KG1 (cell line): Measurements from ENCODE around the gene SCARB1.

ENCODE experiments used
- DNase-seq: peaks from one replicate; lab custom pipeline; 2025; lab: John Stamatoyannopoulos, UW

Gene SCARB1

DNA sequence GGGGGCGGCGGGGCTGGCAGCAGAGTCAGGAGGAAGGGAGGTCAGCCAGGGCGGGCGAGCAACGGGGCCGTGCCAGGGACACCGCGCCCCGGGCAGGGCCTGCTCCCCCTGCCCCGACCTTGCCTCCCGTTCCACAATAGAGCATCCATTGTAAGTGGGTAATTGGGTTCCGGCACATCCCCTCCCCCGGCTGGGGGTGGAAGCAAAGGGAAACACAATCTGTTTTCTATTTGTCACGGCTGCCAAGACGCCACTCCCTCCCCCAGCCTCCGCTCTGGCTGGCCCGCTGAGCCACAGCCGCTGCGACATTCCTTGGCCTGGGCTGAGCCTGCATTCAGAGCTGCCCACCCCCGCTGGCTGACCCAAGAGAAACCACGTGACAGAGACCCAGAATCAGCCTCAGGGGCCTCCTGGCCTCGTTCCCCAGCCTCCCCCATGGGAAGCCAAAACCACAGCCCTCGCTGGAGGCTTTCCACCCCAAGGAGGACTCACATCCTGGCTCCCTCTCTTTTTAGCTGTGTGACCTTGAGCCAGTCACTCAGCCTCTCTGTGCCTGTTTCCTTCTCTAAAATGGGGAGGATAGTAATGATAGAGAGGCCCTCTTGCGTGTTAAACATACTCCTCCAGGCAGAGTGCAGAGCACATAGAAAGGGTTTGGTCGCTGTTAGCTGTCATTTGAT is 117.6 kb downstream of the SCARB1 start:
- DNase-seq, result no peak

- DNase-seq, result no peak
Observed at GRCh38 chr12:124745465-124745890, 118.2 kb downstream of the SCARB1 start.

- DNase-seq, result no peak
Observed at GRCh38 chr12:124744659-124745464, 118.8 kb downstream of the SCARB1 start.

- DNase-seq, result no peak
Observed at GRCh38 chr12:124744273-124744640, 119.4 kb downstream of the SCARB1 start.

- no peak for DNase-seq
Observed at GRCh38 chr12:124743479-124744272, 120.0 kb downstream of the SCARB1 start.

- no peak for DNase-seq
Observed at GRCh38 chr12:124742678-124743077, 121.0 kb downstream of the SCARB1 start.

DNA sequence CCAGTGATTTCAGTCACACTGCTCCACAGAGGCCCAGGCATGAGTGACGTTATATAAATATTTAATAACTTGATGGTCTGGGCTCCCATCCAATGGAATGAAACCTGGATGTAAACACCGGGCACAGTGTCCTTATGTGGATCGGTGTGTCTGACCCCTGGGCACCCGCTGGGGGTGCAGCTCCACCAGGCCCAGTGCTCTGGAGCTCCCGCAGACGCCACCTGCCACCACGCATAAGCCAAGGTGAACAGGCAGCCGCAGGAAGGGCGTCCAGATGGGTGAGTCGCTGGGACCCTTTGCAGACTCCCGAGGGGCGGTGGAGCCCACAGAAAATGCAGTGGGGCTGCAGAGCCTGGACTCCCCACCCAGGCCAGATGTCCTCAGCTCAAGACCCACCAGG is 121.6 kb downstream of the SCARB1 start:
- no peak for DNase-seq

DNA sequence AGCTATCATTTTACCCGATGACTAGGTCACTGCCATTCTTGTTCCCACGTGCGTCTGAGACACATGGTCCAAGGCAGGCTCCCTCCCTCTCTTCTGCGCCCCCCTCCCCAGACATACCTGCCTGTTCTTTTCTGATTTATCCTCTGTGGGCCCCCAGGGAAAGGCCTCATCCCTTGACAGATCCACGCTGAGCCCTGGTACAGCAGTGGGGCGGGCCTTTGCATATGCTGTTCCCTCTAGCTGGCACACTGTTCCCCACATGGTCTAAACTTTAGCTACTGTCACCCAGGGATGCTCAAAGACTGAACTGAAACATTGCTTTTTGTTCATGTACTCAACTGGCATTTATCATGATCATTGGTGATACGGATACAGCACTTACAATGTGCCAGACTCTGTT is 122.5 kb downstream of the SCARB1 start:
- no peak for DNase-seq

- DNase-seq, result no peak
Observed at GRCh38 chr12:124740691-124741137, 123.0 kb downstream of the SCARB1 start.

DNA sequence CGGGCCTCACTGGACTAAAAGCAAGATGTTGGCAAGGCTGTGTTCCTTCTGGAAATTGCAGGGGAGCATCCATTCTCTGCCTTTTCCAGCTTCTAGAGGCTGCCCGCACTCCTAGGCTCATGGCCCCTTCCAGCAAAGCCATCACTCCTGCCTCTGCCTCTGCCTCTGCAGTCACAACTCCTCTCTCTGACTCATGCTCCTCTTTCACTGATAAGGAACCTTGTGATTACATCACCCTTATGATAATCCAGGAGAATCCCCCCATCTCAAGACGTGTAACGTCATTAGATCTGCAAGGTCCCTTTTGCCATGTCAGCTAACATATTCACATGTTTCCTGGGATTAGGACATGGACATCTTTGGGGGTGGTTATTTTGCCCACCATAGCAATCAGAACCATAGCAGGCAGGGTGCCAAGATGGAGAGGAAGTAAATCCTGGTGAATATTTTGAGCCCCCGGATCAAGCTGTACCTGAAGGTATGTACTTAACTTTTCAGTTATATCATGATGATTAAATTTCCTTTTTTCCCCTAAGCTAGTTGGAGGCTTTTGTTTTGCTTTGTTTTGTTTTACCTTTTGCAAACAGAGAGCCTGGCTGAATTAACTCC is 123.6 kb downstream of the SCARB1 start:
- no peak for DNase-seq

GRCh38 chr12:124738636-124739467 is 124.8 kb downstream of the SCARB1 start:
- DNase-seq, result no peak

DNA sequence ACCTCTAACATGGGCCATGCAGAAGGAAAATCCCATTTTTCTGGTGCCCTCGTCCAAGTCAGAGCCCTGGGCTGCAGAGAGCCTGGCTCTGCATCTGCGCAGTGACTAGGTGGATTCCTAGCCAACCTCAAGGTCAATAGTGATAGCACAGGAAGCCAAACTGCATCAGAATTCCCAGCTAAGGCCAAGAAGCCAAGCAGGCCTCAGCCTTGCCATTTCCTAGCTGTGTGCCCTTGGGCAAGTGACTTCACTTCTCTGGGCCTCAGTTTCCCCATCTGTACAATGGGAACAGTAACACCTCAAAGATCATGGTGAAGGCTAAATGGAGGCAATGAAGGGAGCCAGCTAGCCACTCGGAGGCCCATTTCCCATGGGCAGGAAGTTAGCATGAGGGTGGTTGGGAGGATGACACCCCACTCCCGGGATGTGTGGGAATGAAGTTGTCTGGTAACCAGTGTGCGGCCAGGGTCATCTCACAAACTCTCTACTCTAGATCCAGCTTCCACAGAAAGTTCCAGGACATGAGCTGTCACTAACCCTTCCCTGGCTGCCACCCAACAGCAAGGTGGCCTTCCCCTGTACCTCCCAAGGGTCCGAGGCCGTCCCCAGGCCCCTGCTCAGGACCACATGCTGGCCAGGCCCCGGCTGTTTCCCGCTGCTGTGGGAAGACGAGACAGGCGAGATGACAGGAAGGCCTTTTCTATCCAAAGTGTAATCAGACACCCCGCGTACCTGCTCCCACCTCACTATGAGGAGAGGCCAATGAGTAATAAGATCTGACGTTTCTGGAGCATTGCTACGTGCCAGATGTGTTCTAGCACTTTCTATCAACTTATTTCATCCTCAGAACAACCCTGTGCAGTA is 125.7 kb downstream of the SCARB1 start:
- DNase-seq, result no peak

DNA sequence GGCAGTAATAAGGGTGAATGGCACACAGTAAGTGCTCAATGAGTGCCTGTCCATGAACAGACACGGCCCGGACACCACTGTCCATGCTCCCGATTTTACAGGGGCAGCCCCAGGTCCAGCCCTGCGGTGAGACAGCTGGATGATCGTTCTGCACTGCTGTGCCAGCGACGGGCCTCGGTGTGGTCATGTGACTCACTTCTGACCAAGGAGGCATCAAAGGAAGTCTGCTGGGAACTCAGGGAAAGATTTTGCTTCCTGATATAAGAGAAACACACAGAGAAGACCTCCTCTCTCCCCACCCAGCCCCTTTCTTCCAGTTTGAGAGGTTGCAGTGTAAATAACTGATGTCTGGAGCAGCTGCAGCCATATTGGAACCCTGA is 126.6 kb downstream of the SCARB1 start:
- no peak for DNase-seq

DNA sequence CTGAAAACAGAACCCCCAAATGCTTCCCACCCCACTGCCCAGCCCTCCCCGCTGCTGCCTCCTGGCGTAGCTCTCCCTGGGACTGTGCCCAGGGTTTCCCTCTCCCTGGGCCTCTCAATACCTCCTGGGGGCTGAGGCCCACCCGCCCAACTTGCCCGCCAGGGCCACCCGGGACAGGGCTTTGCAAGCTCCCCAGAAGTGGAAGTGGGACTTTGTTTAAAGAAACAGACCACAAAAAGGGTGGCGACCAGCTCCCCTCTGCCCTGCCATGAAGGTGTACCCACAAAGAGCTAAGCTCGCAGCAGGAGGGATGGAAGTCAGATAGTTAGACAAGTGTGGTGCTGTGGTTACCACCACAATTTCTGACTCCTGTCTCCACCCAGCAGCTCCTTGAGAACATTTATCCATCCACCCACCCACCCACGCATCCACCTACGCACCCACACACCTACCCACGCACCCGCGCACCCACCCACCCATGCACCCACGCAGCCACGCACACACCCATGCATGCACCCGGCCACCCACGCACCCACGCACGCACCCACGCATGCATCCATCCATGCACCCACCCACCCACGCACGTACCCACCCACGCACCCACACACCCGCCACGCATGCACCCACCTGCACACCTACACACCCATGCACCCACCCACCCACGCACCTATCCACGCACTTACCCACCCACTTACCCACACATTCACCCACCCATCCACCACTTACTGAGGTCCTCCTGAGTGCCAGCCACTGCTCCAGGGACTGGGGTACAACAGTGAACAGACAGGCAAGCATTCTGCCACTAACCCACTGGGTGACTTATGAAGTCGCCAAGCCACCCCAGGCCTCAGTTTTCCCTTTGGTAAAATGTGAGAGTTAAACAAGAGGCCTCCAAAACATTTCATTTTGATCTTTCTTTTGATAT is 127.3 kb downstream of the SCARB1 start:
- no peak for DNase-seq

DNA sequence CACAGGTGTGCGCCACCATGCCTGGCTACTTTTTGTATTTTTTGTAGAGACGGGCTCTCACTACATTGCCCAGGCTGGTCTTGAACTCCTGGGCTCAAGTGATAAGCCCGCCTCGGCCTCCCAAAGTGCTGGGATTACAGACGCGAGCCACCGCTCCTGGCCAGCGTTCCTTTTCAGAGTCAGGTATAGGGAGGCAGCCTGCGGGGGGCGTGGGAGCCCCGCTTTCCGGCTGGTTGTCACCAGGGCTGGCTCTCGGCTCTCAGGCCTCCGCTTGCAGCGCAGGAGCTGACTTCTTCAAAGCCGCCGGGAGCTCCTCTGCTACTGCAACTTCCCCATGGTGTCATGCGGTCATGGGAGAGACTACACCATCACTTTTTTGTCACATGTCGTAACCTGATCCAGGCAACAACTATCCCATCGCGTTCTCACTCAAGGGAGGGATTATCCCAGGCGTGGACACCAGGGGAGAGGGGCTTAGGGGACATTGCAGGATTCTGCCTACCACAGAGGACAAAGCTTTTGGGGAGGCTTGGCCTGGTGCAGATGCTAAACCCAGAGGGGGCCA is 129.4 kb downstream of the SCARB1 start:
- no peak for DNase-seq

GRCh38 chr12:124733086-124733485 is 130.6 kb downstream of the SCARB1 start:
- DNase-seq, result no peak

DNA sequence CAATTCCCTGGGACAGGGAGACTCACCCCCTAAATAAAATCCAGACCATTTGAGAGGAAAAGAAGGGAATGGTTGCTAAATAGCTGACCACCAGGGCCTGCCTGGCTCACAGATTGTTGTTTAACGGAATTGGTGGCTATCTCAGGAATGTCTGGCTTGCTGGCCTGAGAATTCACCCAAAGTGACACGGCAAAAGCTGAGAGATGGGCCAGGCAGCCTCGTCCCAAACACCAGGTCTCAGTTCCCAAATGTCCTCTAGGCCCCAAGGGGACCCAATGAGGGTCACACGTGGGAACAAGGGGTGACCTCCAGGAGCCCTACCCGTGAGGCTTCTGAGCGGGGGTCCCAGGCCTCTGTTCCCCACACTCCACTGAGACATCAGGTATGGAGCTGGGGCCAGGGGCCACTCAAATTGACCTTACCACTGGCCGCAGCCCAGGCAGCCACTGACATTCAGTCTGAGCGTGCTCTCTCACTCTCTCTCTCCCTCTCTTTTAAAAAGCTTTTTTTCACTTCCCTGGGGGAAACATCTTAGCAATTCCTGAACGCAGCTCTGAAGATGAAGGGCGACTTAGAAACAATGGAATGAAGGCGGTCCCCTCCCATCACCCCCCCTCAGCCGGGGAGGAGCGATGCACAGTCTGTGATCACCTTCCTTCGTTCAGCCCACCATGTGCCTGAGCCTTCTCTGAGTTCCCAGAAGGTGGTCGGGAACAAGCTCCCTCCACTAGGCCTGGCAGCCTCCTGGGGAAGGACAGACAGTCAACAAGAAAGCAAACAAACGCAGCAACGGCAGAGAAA is 131.2 kb downstream of the SCARB1 start:
- DNase-seq, result no peak

GRCh38 chr12:124731869-124732268 is 131.8 kb downstream of the SCARB1 start:
- no peak for DNase-seq
